HG03108 (cell line): ENCODE data around the gene IL17RD.
"Not testable (repeated sequence)": the region's sequence is repeated elsewhere in the genome, so short reads cannot be mapped to it uniquely, and the experiment has no call there.

Experiments
- ATAC-seq: cut with Tn5 transposase; IDR thresholded peaks from one replicate; pipeline ENCODE4 v1.9.1; 2021; ENCODE audit warnings: moderate library complexity; ENCODE audit not compliant: unreplicated experiment

Gene IL17RD

DNA sequence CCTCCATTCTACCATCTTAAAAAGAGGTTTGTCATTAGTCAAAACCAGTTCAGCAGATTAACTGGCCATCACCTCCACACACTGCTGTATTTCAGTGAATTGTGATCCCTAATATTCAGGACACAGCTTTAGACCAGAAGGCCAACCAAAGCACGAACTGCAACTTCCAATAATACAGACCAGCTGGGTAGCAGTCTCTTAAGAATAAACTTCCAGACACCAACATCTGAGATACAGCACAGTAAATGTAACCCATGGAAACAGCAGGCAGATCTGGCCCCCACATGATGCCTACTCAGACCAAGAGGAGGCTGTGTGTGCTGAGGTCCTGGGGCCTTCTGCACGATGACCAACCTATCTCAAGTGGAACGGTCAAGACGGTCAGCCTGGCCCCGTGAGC is 69.8 kb downstream of the IL17RD start:
- ATAC-seq, result no peak

DNA sequence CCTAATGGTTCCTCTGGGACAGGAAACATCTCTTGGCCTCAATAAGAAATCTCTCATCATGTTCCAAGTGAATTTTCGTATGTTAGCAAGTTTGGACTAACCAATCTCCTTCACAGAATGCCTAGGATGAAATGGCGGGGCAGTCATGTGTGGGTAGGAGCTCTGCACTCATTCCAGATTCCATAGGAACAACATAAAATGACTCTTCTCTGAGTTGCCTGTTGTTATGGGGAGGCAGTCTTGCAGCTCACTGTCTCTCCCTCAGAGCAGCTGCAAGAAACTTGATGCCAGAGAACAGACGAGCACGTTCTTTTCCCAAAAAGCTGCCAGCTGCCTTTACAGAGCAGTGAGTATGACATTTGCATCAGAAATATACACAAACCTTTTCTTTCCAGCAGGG is 70.6 kb downstream of the IL17RD start:
- no peak for ATAC-seq

DNA sequence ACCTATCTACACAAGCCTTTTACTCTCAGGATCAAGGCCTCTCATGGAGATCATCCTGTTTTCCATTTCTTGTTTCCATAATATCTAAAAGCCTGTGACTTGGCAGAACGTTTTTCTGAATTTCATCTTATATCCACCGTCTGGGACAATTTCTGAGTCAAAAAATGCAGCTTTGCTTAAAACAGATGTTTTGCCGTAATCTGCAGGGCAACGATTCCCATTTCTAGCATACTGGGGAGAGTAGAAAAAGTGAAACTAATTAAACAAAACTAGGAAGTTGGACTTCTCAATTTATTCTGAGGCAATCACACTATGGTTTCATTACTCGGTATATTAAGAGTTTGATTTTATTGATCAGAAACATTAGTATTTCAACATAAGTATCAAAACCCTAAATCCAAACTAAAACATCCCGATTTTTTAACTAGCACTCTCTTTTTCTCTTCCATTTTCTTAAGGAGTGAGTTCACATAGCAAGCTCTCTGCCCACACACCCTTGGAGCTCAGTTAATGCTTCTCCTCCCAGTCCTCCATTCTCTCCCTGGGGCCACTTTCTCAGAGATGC is 71.1 kb downstream of the IL17RD start:
- no peak for ATAC-seq

DNA sequence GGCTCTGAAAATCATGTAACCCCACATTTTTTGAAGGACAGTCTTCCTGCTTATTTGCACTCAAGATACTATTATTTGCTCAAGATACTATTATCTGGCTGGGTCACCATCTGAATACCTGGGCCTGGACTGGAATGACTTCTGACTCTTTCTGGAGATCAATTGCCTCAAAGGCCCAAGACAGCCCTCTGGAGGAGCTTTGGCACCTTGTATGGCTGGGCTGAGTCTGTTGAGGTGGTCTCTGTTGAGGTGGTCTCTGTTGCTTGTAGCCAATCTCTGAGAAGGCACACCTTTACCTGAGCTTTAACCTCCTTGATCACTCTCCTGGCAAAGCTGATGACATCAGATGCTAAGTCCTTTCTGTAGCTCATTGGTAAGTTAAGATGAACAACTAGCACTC is 71.7 kb downstream of the IL17RD start:
- no peak for ATAC-seq

DNA sequence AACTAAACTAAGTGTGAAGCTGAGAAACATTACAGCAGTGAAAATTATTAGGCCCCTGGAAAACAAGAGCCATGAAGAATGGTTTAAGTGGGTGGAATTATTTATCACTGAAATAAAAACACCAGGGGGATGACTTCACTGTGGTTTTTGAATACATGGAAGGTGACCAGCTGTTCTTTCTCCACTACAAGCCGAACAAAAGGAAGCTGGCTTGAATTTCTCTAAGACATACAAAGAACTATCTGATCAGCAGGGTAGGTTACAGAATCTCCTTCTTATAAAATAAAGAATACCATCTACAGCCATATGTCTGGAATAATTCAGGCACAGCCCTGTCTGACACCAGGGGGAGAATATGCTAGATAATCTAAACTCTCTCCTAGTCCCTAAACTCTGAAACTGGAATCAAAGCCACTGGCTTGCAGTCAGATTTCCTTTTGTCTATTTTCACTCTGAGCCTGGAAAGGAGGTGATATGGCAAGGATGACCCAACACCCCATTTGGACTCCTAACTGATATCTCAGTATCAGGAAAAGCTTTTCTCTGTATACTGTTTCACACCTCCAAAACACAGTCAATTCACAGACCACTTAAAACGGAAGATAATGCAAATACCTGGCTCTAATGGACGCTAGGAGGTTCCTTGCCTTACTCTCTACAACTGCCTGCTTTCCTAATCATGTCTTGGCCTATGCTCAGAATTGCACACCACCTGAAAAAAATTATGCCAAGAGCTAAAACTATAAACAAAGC is 73.5 kb downstream of the IL17RD start:
- ATAC-seq, result no peak

DNA sequence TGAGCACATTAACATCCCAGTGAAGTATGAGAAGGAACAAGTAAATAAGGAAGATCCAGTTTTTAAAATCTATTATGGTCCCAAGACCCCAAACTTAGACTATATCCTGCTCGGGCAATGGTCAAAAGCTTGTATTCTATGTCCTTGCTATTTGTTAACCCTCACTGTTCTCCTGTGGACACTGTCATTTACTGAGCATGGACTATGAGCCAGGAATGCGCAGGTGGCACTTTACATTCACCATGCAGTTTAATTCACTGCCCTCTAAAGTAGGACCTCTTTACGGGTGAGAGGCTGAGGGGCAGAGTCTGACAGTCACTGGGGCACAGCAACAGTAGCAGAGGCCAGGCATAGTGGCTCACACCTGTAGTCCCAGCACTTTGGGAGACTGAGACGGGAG is 76.1 kb downstream of the IL17RD start:
- ATAC-seq, result no peak

DNA sequence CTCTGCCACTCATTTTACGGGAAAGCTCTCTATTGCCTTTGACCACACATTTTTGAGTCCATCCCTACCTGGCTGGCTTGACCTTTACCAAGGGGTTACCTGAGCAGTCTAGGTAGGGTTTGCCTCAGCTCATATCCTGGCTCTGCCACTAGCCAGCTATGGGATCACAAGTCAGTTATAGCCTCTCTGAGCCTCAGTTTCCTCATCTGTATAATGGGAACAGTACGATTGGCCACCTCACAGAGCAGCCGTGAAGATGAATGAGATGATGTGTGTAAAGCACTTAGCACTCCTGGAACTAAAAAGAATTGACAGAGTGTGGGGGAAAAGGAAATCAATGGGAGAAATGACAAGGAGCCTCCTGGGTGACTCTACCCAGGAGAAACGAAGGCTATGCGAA is 76.7 kb downstream of the IL17RD start:
- ATAC-seq, result no peak

DNA sequence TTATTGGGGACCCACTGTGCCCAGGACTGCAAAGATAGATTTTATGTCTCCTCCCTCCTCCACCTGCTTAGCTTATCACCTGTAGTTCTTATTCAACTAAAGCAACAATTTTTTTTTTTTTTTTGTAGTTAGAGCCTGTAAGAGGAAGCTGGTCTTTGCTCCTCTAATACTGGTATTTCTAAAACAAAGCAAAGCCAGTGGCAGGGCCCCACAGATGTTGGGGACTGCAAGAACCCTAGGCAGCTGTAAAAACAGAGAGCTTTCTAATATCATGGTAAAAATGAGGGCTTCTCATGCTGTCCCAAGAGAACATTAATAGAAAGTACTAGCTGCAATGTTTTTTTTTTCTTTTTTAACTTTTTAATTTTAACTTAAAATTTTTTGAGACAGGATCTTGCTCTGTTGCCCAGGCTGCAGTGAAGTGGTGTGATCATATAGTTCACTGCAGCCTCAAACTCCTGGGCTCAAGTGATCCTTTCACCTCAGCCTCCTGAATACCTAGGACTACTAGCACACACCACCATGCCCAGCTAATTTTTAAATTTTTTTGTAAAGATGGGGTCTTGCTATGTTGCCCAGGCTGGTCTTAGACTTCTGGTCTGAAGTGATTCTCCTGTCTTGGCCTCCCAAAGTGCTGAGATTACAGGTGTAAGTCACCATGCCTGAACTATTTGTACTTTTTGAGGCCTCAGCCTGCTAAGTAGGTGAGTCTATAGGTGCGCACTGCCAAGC is 77.6 kb downstream of the IL17RD start:
- no peak for ATAC-seq

DNA sequence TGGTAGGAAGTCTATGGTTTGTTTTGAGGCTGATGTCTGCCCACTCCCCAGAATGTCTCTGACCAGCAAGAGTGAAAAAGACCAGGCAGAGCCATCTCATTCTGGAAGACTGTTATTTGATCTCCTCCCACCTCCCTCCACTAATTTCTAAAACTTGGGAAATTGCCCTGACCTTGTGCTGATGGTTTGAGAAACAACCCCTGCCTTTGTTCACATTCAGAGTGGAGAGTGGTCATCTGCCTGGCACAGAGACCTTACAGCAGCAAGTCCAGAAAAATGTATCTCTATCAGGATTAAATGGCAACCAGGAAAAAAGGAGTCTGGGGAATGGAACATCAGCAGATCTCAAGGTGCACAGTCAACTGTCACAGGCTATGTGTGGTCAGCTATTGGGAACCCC is 79.0 kb downstream of the IL17RD start:
- ATAC-seq, result no peak

DNA sequence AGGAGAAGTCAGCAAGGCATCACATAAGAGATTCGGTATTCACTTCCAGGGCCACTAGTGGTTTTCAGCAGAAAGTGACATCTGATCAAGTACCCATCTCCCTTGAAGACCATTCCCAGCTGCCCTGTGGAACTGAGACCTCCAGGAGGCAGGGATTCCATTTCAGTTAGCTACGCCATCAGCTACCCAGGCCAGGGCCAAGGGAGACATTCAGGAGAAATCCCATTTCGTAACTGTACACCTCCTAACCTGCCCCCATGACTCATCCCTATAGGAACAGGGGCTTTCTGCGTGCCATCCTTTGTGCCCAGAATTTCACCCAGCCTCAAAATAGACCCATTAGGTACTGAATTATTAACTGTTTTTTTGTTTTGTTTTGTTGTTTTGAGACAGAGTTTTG is 79.9 kb downstream of the IL17RD start:
- ATAC-seq, result no peak

DNA sequence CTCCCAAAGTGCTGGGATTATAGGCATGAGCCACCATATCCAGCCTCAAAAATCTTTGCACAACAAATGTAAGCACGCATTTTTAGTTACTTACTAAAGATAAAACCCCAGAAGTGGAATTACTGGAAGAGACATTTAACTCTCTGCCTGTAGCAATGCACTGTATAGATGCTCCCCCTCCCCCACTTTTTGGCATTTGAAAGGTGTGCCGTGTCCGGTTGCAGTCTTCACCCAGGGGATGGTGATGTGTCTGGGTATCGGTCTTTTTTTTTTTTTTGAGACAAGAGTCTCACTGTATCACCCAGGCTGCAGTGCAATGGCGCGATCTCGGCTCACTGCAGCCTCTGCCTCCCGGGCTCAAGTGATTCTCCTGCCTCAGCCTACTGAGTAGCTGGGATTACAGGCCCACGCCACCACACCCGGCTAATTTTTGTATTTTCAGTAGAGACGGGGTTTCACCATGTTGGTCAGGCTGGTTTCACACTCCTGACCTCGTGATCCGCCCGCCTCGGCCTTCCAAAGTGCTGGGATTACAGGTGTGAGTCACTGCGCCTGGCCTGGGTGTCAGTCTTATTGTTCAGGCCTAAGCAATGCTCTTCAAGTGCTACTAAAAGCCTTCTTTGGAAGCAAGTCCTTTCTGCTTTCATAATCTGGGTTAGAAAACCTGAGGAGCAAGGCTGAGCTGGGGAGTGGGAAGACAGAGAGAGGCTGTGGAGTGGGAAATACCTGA is 81.7 kb downstream of the IL17RD start:
- not testable (repeated sequence) for ATAC-seq

DNA sequence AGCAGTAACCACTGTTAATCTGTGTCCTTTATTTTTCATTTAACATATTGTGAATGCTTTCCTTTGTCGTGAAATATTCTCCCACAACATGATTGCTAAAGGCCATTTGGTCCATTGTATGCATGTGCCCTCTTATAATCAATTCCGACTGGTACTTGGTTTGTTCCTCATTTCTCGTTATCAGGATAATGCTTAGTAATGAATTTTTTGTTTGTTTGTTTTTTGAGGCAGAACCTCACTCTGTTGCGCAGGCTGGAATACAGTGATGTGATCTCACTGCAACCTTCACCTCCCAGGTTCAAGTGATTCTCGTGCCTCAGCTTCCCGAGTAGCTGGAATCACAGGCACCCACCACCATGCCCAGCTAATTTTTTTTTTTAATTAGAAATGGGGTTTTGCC is 82.7 kb downstream of the IL17RD start:
- ATAC-seq, result no peak

DNA sequence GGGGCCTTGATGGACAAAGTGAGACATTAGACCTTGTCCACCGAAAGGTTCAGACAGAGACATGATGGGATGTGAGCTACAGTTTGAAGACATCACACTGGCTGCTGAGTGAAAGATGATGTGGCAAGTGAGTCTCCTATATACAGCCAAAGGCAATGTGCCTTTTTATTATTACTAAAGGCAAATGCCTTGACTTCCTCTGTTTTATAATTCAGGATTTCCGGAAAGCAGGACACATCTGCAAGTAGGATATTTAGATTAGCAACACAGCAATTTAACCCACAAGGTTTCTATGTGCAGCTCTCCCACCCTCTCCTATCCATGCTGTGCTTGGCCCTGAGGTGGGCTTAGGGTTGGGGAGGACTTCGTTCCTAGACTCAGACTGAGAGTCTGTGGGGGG is 84.0 kb downstream of the IL17RD start:
- no peak for ATAC-seq

DNA sequence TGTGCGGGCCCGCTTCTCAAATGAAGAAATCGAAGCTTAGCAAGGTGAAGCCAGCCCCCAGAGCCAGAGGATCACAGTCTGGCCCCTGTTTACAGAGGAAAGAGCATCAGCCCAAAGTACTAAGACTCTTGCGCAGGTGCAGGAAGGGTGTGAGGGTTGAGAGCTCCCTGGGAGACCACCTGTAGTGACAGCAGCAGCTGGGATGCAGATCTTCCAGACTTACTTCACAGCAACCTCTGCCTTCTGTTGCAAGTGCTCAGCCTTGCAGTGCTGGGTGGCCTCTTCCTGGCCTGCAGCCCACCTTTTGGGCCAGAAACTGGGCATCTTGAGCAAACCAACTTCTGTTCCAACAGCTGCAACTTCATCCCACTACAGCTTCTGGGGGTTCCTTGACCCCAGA is 85.0 kb downstream of the IL17RD start:
- no peak for ATAC-seq

DNA sequence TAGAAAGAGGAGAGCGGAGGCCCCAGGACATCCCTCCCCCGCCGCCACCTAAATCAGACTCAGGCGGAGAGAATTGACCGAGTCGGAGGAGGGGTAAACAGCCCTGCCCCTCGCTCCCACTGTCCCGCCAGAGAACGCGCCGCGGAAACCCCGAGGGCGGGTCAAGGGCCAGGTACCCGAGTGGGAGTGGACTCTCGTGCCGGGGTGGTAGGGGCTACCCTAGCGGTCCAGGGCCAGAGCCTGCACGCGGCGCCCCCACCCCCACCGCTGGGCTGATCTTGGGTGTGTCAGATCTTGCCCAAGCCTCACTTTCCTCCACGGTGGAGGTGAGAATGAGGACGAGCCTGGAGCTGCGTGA is 85.7 kb downstream of the IL17RD start:
- no peak for ATAC-seq

DNA sequence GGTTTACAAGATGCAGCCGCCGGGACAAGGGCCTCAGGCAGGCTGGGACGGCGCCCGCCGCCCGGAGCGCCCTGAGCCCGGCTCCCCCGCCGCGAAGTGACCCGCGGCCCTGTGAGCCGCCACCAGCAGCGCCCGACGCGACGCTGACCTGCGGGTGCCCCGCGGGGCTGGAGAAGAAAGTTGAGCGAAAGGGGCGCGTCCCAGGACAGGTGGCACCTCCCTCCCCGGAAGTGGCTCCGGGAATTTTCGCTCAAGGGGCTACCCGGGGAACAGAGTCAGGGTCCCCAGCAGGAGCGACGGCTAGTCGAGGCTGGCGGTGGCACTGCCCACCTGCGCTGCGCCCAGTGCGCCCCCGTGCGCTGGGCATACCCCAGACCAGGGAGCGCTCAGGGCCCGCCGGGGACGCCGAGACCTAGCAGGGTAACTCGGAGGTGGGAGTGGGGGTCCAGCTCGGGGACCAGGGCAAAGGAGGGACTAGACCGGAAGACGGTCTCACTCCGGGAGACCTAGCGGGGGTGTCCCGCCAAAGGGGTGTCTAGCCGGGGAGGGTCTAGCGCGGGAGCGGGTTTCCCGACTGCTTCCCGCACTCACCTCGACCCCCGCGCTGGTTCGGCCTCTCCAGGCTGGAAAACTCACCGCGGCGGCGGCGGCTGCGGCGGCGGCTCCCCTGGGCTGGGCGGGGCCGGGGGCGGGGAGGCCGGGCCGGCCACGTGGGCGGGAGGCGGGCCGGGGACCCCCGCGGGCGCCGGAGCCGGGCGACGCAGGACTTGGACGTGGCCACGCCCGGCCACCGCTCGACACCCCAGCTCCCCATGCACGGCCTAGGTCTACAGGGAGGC is 86.3 kb downstream of the IL17RD start:
- no peak for ATAC-seq

DNA sequence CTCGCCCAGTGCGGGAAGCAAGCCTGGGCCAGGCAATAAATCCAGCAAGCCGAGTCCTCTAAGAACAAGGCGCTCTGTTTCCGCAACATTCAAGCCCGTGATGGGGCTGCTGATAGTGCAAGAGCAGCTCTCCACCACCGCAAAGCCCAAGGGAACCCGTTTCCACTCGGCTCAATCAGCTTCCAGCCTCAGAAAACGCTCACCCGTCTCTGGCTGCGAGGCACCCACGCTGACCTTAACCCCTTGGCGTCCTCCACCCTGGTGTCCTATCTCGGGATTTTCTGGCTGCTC is 86.9 kb downstream of the IL17RD start:
- ATAC-seq, result no peak

DNA sequence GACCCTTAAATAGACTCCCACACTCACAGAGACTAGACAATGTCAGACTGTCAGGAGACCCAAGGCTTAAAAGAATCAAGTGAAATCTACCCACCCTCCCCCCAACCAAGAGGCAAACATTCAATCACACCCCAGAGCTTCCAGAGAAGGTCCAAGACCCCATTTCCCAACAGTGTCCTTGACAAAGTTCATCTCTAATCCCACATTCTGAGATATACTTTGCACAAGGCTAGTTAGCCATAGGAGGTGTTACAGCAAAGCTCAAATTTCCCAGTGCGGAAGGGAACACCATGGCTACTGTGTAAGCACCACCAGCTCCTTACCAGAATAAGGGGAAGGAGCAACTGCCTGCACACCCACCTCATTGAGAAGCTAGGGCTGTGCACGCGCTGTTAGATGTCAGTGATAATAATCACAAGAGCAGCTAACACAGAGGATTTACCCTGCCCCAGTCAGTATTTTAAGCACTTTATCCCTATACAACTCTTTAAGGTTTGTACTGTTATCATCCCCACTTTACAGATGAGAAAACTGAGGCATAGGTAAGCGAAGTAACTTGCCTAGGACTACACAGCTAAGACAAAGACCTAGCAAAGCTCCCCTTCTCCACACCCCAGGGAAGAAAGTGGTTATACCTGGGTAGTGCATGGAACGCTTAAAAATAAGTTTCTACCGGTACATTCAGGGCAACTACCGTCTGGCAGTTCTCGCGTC is 87.4 kb downstream of the IL17RD start:
- ATAC-seq, result no peak

DNA sequence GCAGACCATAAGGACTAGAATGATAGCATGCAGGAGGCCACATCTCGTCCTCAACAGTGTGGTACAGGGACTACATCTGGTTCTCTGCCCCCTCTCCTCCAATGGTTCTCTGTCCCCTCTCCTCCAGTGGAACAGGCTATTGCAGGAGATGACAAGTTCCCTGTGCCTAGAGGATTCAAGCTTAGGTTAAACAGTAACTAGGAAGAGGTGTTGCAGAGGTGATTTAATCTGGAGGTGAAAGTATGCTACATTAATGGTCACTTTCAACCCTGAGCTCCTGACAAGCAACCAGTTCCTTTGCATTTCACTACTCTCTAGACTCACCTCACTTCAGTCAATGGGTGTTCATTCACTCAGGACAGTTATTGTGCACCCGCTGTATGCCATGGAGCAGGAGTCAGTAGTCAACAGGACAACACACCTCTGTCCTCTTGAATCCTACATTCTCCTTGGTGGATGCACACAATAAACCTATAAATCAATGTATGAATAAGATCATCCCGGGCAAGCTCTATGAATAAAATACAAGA is 88.7 kb downstream of the IL17RD start:
- ATAC-seq, result no peak

DNA sequence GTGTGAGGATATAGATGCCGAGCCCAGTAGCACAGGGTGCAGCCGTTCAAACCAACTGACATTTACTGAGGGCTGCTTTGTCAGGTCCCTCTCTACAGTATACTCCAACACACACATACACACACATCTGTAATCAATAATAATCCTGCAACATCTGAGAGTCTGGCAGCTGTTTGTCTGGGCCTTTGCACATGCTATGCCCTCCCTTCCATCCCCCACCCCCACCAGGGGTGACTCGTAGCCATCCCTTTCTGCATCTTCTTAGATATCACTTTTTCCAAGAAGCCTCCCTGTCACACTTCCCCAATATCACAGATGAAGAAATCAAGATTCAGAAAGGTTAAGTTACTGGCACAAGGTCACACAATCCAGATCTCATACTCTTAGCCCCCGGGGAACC is 91.0 kb downstream of the IL17RD start:
- ATAC-seq, result no peak
